Lung (tissue), 12 donors: ENCODE measurements around the gene NECAB3. TPM values are rescaled to one million over a fixed set of nuclear protein-coding genes. Genes with fewer than 3 reads are reported as not detected.

Source experiments
- ATAC-seq: fragments of 200-7000 bp; cut with Tn5 transposase; one replicate; pipeline ENCODE4 v1.9.1; 2020; ENCODE audit warnings: moderate number of reproducible peaks; ENCODE audit not compliant: insufficient read depth, low FRiP score
- DNase-seq, 3 donors: peaks; one replicate each; pipeline ENCODE4 v3.0.0-alpha.2; 2013 to 2017
- H3K27ac ChIP-seq, 2 donors: one replicate each; pipeline ENCODE4 v1.5.1; 2013; ENCODE audit warnings: mild to moderate bottlenecking in 2 of 2, moderate library complexity in 2 of 2, control low read depth in 1 of 2, inconsistent platforms in 1 of 2, low read depth in 1 of 2, low read length in 1 of 2
- H3K27me3 ChIP-seq, 3 donors: one replicate each; pipeline ENCODE4 v1.5.1; 2013; ENCODE audit warnings: low read length in 2 of 3; ENCODE audit not compliant: control insufficient read depth in 3 of 3, insufficient read depth in 3 of 3
- H3K36me3 ChIP-seq, 4 donors: one replicate each; pipeline ENCODE4 v1.5.1; 2013; ENCODE audit warnings: low read length in 4 of 4, mild to moderate bottlenecking in 1 of 4, moderate library complexity in 1 of 4; ENCODE audit not compliant: control insufficient read depth in 4 of 4, insufficient read depth in 4 of 4
- H3K4me1 ChIP-seq, 5 donors: one replicate each; pipeline ENCODE4 v1.5.1; 2013; ENCODE audit warnings: low read length in 5 of 5, mild to moderate bottlenecking in 2 of 5, moderate library complexity in 1 of 5; ENCODE audit not compliant: control insufficient read depth in 5 of 5, insufficient read depth in 5 of 5
- H3K4me3 ChIP-seq: one replicate; pipeline ENCODE4 v1.5.1; 2013; ENCODE audit warnings: mild to moderate bottlenecking, control low read depth, moderate library complexity
- H3K9ac ChIP-seq, 2 donors: one replicate each; pipeline ENCODE4 v1.5.1; 2013; ENCODE audit warnings: low read length in 2 of 2, control low read depth in 1 of 2; ENCODE audit not compliant: insufficient read depth in 1 of 2
- H3K9me3 ChIP-seq, 4 donors: one replicate each; pipeline ENCODE4 v1.5.1; 2013; ENCODE audit warnings: low read length in 3 of 4, mild to moderate bottlenecking in 1 of 4, moderate library complexity in 1 of 4; ENCODE audit not compliant: control insufficient read depth in 4 of 4, insufficient read depth in 3 of 4
- WGBS, 2 donors: extraction: QIAGEN DNeasy Blood & Tissue Kit; methylation state at CpG; one replicate each; pipeline ENCODE4 v1.1.7; 2013; 5-methylcytosine and 5-hydroxymethylcytosine counted together
- polyA plus RNA-seq, 2 donors: library from polyadenylated mRNA; stranded (reverse); fragments of 200-250 nt; gene quantifications; one replicate each; pipeline ENCODE4 v1.2.1, GENCODE V29; 2013
- total RNA-seq, 2 donors: library from RNA; depleted of rRNA in 1 of 2; stranded (reverse); fragments of >200 nt in 1 of 2; gene quantifications; one replicate each; pipeline ENCODE4 v1.2.1, GENCODE V29; 2014 to 2021
- TF ChIP-seq, protein P1 (sequence below): IDR thresholded peaks from 2 replicates; pipeline ENCODE4 v1.5.1; 2012; ENCODE audit warnings: mild to moderate bottlenecking; ENCODE audit errors: control extremely low read depth, extremely low read depth
- donor health status: control.
- donor health status: control.
- donor health status: Bipolar disorder and iron deficiency.
- donor health status: healthy.
- donor health status: DM: yes; HTN: yes; CAD: no.

Gene NECAB3
- total and polyA plus RNA-seq, 4 donors: 21.2 to 127 (median 72.2) TPM

DNA sequence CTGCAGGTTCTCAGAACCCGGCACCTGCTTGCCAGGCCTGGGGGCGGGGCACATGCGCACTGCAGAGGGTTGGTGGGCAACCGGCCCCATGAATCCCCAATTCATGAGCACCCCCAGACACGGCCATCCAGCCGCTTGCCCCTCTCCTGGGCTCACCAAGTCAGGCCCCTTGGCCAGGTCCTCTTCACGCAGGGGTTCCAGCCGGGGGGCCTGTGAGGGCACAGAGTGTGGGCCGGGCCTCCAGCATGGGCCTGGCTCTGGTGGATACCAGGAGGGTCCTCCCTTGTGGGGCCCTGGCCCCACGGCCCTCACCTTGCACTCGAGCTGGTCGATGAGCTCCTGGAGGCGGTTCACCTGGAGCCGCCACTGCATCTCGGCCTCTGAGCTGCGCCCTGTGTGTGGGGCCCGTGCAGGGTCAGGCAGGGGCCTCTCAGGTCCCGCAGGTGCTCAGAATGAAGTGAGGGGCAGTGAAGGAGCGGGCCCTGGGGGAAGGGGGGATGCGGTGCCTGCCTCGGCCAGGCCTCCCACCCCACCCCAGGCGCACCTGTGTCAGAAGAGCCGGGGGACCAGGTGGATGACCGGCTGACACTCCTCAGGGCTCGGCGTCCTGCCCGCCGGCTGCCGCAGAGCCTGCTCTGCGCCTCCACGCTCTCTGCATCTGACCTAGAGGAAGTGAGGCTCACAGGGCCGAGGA lies 14.7 kb downstream of the NECAB3 start:
- Histone ChIP-seq H3K9me3 (no peaks in the 10 kb centered on the region), H3K4me1 (peaks cover 0 to 14% (median 8%) of the 10 kb centered on the region in 5 donors), H3K27me3 (no peaks in the 10 kb centered on the region), H3K9ac (no peak overlapping the region), H3K36me3 (peaks cover 0 to 18% (median 4%) of the 10 kb centered on the region in 4 donors), H3K27ac (no peak overlapping the region), H3K4me3 (no peak overlapping the region)
- DNase-seq (no peak), ATAC-seq (no peak)
- 93 to 95% methylated on average over 31 to 32 of the region's 32 CpGs for WGBS, 2 donors
- TF ChIP-seq, protein P1, sequence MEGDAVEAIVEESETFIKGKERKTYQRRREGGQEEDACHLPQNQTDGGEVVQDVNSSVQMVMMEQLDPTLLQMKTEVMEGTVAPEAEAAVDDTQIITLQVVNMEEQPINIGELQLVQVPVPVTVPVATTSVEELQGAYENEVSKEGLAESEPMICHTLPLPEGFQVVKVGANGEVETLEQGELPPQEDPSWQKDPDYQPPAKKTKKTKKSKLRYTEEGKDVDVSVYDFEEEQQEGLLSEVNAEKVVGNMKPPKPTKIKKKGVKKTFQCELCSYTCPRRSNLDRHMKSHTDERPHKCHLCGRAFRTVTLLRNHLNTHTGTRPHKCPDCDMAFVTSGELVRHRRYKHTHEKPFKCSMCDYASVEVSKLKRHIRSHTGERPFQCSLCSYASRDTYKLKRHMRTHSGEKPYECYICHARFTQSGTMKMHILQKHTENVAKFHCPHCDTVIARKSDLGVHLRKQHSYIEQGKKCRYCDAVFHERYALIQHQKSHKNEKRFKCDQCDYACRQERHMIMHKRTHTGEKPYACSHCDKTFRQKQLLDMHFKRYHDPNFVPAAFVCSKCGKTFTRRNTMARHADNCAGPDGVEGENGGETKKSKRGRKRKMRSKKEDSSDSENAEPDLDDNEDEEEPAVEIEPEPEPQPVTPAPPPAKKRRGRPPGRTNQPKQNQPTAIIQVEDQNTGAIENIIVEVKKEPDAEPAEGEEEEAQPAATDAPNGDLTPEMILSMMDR: no peak

DNA sequence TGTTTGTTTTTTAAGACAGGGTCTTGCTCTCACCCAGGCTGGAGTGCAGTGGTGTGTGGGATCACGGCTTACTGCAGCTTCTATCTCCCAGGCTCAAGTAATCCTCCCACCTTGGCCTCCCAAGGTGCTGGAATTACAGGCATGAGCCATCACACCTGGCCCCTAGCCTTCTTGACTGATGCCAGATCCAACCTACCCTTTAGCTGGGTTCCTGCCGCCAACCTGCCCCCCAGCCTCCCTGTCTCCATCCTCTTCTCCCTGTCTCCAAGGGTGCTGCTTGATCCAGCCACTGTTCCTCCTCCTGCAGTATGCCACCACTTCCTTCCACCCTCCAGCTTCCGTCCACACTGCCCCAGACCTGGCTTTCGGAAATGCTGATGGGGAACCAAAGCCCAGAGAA lies 15.3 kb downstream of the NECAB3 start:
- Histone ChIP-seq H3K36me3 (peaks cover 0 to 18% (median 4%) of the 10 kb centered on the region in 4 donors), H3K27me3 (no peaks in the 10 kb centered on the region), H3K9me3 (no peaks in the 10 kb centered on the region), H3K27ac (no peak overlapping the region), H3K9ac (no peak overlapping the region), H3K4me1 (peaks cover 0 to 14% (median 5%) of the 10 kb centered on the region in 5 donors), H3K4me3 (no peak overlapping the region)
- WGBS, 2 donors: 90 to 96% methylated on average over 4 of the region's 4 CpGs
- ATAC-seq (no peak), DNase-seq (no peak)
- TF ChIP-seq, protein P1: no peak

DNA sequence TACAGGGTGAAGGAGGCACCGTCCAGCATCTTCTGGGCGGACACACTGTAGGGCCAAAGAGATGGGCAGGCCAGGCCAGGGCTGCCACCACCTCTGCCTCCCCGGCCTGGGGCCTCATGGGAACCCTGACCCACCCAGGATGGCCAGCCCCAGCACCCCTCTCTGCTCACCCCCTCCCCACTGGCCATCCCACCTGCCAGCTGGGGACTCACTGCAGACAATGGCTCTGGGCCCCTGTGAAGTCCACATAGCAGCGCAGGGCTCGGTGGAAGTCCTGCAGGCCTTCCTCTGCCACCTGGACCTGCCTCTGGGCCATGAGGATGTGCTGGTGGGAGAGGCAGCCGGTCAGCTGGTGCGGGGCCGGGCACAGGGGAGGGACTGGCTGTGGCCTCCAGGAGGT lies 15.7 kb downstream of the NECAB3 start:
- no peak overlapping the region for H3K4me3 ChIP-seq
- TF ChIP-seq, protein P1: no peak
- H3K36me3 ChIP-seq: peaks cover 0 to 18% (median 4%) of the 10 kb centered on the region in 4 donors
- no peak for ATAC-seq
- WGBS, 2 donors: 96% methylated on average over 8 of the region's 8 CpGs
- H3K27ac ChIP-seq: no peak overlapping the region
- H3K27me3 ChIP-seq: no peaks in the 10 kb centered on the region
- DNase-seq: no peak
- H3K4me1 ChIP-seq: peaks cover 0 to 16% (median 4%) of the 10 kb centered on the region in 5 donors
- H3K9ac ChIP-seq: no peak overlapping the region
- H3K9me3 ChIP-seq: no peaks in the 10 kb centered on the region

DNA sequence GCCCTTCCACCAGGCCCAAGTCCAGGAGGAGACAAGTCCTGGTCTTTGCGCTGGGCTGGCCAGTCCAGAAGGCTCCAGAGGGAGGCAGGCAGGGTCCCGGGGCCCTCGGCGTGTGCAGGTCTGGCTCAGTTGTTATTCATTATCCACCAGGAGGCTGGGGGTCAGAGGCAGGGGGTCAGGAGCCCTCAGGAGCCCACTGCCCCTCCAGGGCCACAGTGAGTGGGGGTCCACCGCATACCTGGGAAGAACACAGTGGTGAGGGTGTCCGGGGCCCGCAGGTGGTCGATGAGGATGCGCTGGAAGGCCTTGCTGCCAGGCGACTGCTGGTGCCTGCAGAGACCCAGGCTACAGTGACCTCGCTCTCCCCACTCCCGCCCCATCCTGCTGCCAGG lies 16.5 kb downstream of the NECAB3 start:
- DNase-seq: no peak
- WGBS, 2 donors: 96 to 99% methylated on average over 12 of the region's 12 CpGs
- no peak overlapping the region for H3K9ac ChIP-seq
- TF ChIP-seq, protein P1: no peak
- no peak for ATAC-seq
- H3K4me1 ChIP-seq: peaks cover 0 to 17% (median 0%) of the 10 kb centered on the region in 5 donors
- no peaks in the 10 kb centered on the region for H3K9me3 ChIP-seq
- H3K4me3 ChIP-seq: no peak overlapping the region
- peaks cover 0 to 18% (median 4%) of the 10 kb centered on the region in 4 donors for H3K36me3 ChIP-seq
- no peak overlapping the region for H3K27ac ChIP-seq
- H3K27me3 ChIP-seq: no peaks in the 10 kb centered on the region
